CD4-positive, alpha-beta T cell treated with Interleukin-6 for 4 hours (primary cell): ENCODE measurements around the gene AFDN.

Source experiments
- DNase-seq: peaks from one replicate; pipeline ENCODE4 v3.0.0-alpha.2; 2020; ENCODE audit warnings: mixed read lengths

Gene AFDN

GRCh38 chr6:168009331-168009730 is 182.6 kb downstream of the AFDN start:
- no peak for DNase-seq

DNA sequence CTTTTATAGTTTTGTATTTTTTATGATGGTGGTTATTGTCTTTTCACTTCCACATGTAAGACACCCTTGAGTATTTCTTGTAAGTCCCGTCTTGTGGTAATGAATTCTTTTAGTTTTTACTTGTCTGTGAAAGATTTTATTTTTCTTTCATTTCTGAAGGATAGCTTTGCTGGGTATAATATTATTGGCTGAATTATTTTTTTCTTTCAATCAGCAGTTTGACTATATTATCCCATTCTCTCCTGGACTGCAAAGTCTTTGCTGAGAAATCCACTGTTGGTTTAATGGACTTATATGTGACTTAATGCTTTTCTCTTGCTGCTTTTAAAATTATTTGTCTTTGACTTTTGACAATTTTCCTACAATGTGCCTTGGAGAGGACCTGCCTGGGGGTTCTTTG is 184.6 kb downstream of the AFDN start:
- no peak for DNase-seq

- DNase-seq: no peak
Measured at GRCh38 chr6:168012431-168013249, 185.9 kb downstream of the AFDN start.

DNA sequence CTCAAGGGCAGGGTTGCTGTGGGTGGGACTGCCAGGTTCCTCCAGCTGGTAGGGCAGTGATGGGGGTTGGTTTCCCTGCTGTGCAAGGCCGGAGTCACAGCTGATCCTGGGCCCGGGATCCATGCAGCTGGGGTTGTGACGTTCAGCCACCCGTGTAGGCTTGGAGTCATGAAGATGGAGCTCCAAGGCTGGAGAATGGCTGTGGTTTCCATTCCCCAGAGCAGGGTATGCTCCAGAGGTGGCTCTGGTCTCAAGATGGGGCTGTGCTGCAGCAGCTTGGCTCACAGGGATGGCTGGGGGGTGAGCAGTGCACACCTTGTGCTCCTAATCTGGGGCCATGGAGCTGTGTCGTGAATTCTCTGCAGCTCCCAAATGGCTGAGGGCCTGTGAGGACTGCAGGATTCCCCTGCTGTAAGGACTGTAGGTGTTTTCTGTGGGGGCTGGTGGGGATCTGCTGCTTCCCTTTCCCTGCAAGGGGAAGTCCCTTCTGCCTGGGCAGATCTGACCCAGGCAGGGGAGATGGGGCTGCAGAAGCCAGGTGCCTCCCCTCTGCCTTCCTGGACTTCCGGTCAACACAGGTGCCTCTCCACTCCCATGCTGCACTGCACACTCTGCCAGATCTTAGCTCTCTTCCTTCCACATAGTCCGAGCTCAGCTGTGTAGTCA is 186.7 kb downstream of the AFDN start:
- no peak for DNase-seq

- DNase-seq: no peak
Measured at GRCh38 chr6:168014428-168014827, 187.7 kb downstream of the AFDN start.

GRCh38 chr6:168015009-168015408 is 188.3 kb downstream of the AFDN start:
- DNase-seq: no peak

DNA sequence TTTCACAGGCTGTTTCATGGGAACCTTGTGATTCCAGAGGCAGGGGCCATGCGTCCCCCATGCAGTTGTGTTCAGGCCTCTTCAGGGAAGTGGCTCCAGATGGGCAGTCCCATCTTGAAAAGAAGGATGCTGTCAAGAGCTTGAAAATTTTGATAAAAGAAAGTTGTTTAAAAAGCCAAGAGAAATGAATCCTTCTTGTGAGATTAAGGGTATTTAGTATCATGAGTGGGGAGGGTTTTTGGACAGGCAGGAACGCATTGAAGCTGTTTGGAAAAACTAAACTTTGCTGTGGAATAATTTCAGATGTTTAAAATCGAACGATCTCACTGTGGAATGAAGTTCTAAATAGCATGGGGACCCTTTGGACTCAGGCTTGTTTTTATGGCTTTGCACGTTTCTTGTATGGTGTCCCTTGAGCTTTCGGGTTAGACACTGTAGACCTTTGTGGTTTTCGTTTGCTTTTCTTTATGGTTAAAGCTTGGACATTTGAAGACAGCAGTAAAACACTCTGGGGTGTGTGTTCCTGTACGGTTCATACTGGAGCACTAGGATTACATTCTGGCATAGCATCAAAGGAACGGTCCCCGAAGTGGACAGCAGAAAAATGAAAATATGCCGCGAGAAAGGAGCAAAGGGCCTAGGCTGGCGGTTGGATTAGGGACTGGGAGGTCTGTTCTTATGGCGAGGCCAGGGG is 188.9 kb downstream of the AFDN start:
- DNase-seq: no peak

- DNase-seq: no peak
Measured at GRCh38 chr6:168016176-168016620, 189.5 kb downstream of the AFDN start.

DNA sequence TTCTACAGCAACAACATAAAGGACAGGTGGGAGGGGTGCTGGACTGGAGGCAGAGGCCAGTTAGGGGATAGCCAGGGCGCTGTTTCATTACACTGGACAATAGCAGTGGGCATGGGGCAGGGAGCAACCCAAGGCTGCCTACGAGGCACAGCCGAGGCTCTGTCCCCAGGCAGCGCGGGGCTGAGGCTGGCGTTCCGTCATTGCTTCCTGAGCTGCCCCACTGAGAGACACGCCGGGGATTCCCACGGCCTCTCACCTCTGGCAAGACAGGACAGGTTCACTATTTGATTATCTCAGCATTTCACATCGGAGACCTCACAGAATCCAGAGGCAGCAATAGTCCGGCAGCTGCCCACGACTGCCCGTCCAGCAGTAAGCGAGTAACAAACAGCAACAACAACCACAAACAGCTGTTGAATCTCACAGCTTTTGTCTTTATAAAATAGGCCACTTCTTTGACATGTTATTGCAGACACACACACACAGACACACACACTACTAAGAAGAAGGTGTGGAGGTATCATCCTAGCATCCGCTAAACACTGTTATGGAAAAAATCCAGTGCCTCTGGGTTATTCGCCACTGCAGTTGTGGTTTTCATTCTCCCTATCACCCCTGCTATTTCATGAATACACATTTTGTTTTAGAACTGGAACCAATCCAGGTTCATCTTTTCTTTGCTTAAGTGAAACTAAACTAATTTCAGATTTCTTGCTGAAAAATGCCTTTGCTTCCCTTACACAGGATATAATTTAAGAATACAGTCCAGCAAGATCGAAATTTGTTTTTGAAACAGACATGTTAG is 190.2 kb downstream of the AFDN start:
- DNase-seq: no peak

DNA sequence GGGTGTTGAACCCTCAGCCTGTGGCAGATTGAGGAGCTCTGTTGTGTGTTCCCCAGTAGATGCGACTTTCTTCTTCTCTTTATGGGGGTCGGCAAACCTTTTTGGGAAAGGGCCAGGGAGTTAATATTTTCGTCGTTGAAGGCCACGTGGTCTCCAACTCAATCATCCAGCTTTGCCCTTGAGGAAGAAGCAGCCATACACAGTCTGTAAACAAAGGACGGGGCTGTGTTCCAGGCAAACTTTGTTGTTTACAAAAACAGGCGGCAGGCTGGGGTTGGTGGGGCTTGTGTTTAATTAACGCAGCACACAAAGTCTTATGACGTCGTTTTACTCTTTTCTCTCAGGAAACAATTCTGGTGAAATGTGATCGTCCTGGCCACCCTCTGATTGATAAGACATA is 190.9 kb downstream of the AFDN start:
- DNase-seq: no peak

- no peak for DNase-seq
Measured at GRCh38 chr6:168018664-168019063, 192.0 kb downstream of the AFDN start.

DNA sequence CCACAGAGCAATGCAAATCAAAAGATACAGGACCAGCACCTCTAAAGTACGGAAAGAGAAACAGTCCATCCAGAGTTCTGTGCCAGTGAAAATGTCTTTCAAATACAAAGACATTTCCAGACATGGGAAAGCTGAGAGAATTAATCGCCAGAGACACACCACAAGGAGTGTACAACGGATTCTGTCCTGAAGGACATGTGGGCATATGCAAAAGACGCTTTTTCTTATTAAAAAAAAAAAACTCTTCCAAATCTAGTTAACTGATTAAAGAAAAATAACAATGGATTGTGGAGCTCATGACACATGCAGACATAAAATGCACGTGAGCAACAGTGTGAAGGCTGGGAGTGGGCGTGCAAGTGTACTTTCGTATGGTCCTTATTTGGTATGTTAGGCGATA is 193.5 kb downstream of the AFDN start:
- DNase-seq: no peak

DNA sequence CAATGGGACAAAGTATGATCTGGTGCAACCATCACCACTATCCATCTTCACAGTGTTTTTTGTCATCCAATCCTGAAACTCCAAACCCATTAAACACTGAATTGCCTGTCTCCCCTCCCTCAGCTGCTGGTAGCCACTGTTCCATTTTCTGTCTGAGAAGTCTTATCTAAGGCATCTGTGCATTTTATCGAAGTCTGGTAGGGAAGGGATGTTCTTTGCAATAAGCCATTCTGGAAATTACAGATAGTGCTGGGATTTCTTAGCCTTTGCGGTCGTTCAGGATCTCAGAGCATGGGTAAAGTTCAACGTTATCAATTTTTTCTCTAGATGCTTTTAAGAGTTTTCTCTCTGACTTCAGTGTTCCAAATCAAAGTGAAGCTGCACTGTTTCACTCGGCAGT is 194.9 kb downstream of the AFDN start:
- no peak for DNase-seq
